Lower leg skin (tissue), 3 donors: ENCODE measurements around the gene DISC1.

Experiments
- POLR2A ChIP-seq, 2 donors: fragments of 450-650 bp; IDR thresholded peaks; one replicate each; pipeline ENCODE4 v1.6.1; 2016 to 2017; ENCODE audit warnings: antibody characterized with exemption in 2 of 2, mild to moderate bottlenecking in 1 of 2, moderate library complexity in 1 of 2
- TF ChIP-seq, protein P1 (sequence below), 3 donors: fragments of 450-650 bp; IDR thresholded peaks; one replicate each; pipeline ENCODE4 v1.5.1; 2016; ENCODE audit warnings: antibody characterized with exemption in 3 of 3, mild to moderate bottlenecking in 3 of 3, moderate library complexity in 2 of 3

DNA sequence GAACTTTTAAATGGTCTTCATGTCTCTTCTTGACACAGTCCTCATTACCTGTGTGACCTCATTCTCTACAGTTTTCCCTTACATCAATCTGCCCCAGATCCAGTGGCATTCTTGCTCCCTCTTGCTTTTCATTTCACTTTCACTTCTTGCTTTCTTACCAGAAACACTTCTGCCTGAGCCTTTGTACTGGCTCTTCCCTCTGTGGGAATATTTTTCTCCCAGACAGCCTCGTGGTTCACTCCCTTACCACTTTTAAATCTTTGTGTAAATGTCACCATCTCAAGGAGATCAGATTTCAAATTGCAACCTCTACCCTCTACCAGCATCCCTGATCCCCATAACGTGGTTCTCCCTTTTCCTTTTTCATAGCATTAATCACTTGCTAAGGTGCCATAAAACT, 73.2 kb downstream of the DISC1 start:
- TF ChIP-seq, protein P1, sequence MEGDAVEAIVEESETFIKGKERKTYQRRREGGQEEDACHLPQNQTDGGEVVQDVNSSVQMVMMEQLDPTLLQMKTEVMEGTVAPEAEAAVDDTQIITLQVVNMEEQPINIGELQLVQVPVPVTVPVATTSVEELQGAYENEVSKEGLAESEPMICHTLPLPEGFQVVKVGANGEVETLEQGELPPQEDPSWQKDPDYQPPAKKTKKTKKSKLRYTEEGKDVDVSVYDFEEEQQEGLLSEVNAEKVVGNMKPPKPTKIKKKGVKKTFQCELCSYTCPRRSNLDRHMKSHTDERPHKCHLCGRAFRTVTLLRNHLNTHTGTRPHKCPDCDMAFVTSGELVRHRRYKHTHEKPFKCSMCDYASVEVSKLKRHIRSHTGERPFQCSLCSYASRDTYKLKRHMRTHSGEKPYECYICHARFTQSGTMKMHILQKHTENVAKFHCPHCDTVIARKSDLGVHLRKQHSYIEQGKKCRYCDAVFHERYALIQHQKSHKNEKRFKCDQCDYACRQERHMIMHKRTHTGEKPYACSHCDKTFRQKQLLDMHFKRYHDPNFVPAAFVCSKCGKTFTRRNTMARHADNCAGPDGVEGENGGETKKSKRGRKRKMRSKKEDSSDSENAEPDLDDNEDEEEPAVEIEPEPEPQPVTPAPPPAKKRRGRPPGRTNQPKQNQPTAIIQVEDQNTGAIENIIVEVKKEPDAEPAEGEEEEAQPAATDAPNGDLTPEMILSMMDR (IDR thresholded peaks at IDR 0.05), result no peak
- TF ChIP-seq POLR2A (IDR thresholded peaks at IDR 0.05), result no peak
